ENCODE results near the gene TM9SF1. TPM values are rescaled to one million over a fixed set of nuclear protein-coding genes. Genes with fewer than 3 reads are reported as not detected.

The TM9SF1 gene
- total and polyA plus RNA-seq, 3 donors from 2014 or later, result 45.0 to 53.2 (median 50.0) TPM

GRCh38 chr14:24145219-24145618, 50.0 kb downstream of the TM9SF1 start:
- peaks cover 21% of the 10 kb centered on the region for H3K4me1 ChIP-seq
- no peak overlapping the region for H3K27ac ChIP-seq

GRCh38 chr14:24144451-24144850, 50.8 kb downstream of the TM9SF1 start:
- Histone ChIP-seq H3K9me3 (no peaks in the 10 kb centered on the region), H3K4me1 (peaks cover 27% of the 10 kb centered on the region), H3K27ac (no peak overlapping the region), H3K36me3 (ENCODE audit: low read depth, missing control alignments) (no peaks in the 10 kb centered on the region), H3K27me3 (no peaks in the 10 kb centered on the region), H3K4me3 (no peak overlapping the region)
- TF ChIP-seq CTCF (IDR thresholded peaks at IDR 0.05) (no peak), POLR2A (IDR thresholded peaks at IDR 0.05) (no peak)
- no peak for DNase-seq
- WGBS, 2 donors, result 90 to 91% methylated on average over 1 of the region's 1 CpG
- intact Hi-C loops (cut with DNase I; ENCODE audit: low total_unique reads), result no loop called here

More at GRCh38 chr14:24145219-24145618, 50.0 kb downstream of the TM9SF1 start:
- Histone ChIP-seq H3K27me3 (no peaks in the 10 kb centered on the region), H3K4me3 (no peak overlapping the region), H3K36me3 (ENCODE audit: low read depth, missing control alignments) (no peaks in the 10 kb centered on the region), H3K9me3 (no peaks in the 10 kb centered on the region)
- intact Hi-C loops (cut with DNase I; ENCODE audit: low total_unique reads), result no loop called here
- DNase-seq, result no peak
- WGBS, 2 donors, result 93 to 94% methylated on average over 2 of the region's 2 CpGs
- TF ChIP-seq POLR2A (IDR thresholded peaks at IDR 0.05) (no peak), CTCF (IDR thresholded peaks at IDR 0.05) (no peak)

GRCh38 chr14:24143511-24143910, 51.7 kb downstream of the TM9SF1 start:
- Histone ChIP-seq H3K4me1 (peaks cover 24% of the 10 kb centered on the region), H3K27me3 (no peaks in the 10 kb centered on the region), H3K4me3 (no peak overlapping the region), H3K36me3 (ENCODE audit: low read depth, missing control alignments) (no peaks in the 10 kb centered on the region), H3K27ac (no peak overlapping the region), H3K9me3 (no peaks in the 10 kb centered on the region)
- intact Hi-C loops (cut with DNase I; ENCODE audit: low total_unique reads), result no loop called here
- 76 to 85% methylated on average over 2 of the region's 2 CpGs for WGBS, 2 donors
- DNase-seq, result no peak
- TF ChIP-seq CTCF (IDR thresholded peaks at IDR 0.05), result no peak
- TF ChIP-seq POLR2A (IDR thresholded peaks at IDR 0.05), result no peak

- Histone ChIP-seq H3K4me1 (peaks cover 26% of the 10 kb centered on the region), H3K36me3 (ENCODE audit: low read depth, missing control alignments) (no peaks in the 10 kb centered on the region), H3K27me3 (no peaks in the 10 kb centered on the region), H3K27ac (peak within 1 kb of the TSS; percentile 89 to 93), H3K9me3 (no peaks in the 10 kb centered on the region), H3K4me3 (peak within 1 kb of the TSS; percentile 84 to 87)
- TF ChIP-seq CTCF (IDR thresholded peaks at IDR 0.05) (peak; percentile 23 to 73 (median 32)), POLR2A (IDR thresholded peaks at IDR 0.05) (no peak)
- intact Hi-C loops (cut with DNase I; ENCODE audit: low total_unique reads), result no loop called here
- DNase-seq, result peak; percentile 100
- 0 to 1% methylated on average over 41 to 65 of the region's 65 CpGs for WGBS, 2 donors
Measured at GRCh38 chr14:24141097-24141880, 54.0 kb downstream of the TM9SF1 start, which contains the start of gene EMC9. EMC9 (minus strand) TSS chr14:24141591; CDS start chr14:24141304, 287 bp downstream.

Data from testis (tissue), 3 donors.